ENCODE results near the gene TOGARAM2.

DNA sequence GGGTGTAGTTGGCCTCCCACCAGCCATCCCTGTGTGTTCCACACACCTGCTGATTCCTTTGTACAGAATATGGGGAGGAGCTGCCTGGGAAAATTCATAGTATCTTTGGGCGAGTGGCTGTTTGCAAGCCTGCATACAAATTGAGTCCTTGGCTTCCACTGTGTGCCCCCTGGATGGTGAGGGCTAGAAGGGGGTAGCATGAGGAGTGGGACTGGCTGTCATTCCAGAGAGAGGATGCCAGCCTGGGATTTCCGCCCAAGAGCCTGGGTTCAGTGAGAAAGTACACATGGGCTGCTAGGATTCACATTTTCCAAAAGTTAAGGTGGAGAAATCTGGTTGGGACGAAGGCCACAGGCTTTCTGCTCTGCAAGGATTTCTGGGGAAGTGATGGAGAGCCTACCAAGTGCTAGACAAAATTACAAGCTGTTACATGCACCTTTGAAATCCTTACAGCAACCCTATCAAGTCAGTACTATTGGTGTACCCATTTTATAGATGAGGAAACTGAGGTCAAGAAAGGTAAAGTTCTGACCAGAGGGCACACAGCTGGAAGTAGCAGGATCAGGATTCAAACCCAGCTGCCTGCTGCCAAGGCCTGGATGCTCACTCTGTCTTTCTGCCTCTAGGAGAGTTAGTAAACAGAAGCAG is 606 bp upstream of the TOGARAM2 start:
- TF ChIP-seq, protein P1, sequence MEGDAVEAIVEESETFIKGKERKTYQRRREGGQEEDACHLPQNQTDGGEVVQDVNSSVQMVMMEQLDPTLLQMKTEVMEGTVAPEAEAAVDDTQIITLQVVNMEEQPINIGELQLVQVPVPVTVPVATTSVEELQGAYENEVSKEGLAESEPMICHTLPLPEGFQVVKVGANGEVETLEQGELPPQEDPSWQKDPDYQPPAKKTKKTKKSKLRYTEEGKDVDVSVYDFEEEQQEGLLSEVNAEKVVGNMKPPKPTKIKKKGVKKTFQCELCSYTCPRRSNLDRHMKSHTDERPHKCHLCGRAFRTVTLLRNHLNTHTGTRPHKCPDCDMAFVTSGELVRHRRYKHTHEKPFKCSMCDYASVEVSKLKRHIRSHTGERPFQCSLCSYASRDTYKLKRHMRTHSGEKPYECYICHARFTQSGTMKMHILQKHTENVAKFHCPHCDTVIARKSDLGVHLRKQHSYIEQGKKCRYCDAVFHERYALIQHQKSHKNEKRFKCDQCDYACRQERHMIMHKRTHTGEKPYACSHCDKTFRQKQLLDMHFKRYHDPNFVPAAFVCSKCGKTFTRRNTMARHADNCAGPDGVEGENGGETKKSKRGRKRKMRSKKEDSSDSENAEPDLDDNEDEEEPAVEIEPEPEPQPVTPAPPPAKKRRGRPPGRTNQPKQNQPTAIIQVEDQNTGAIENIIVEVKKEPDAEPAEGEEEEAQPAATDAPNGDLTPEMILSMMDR (IDR thresholded peaks at IDR 0.05; ENCODE audit: low read depth, low read length), result no peak
- TF ChIP-seq EZH2phosphoT487 (IDR thresholded peaks at IDR 0.05; ENCODE audit: low read depth), result no peak

All from OCI-LY3 (cell line).